Type B pancreatic cell (in vitro differentiated cells): Measurements from ENCODE around the gene TOMM20. TPM values are rescaled to one million over a fixed set of nuclear protein-coding genes. Genes with fewer than 3 reads are reported as not detected.

Source experiments
- DNase-seq: peaks from one replicate; pipeline ENCODE4 v3.0.0; 2021; ENCODE audit warnings: mixed read lengths; ENCODE audit not compliant: unreplicated experiment; ENCODE audit errors: extremely low spot score
- H3K27ac Mint-ChIP-seq: 2 replicates; pipeline ENCODE4 v1.8.0; 2021; ENCODE audit warnings: mild to moderate bottlenecking, mixed read lengths
- H3K27me3 Mint-ChIP-seq: 2 replicates; pipeline ENCODE4 v1.8.0; 2021; ENCODE audit warnings: mixed read lengths
- H3K36me3 Mint-ChIP-seq: 2 replicates; pipeline ENCODE4 v1.8.0; 2021; ENCODE audit warnings: mixed read lengths
- H3K4me1 Mint-ChIP-seq: one replicate; pipeline ENCODE4 v1.8.0; 2021; ENCODE audit warnings: mixed read lengths; ENCODE audit not compliant: unreplicated experiment
- H3K4me3 Mint-ChIP-seq: 2 replicates; pipeline ENCODE4 v1.8.0; 2021; ENCODE audit warnings: mild to moderate bottlenecking, mixed read lengths
- H3K9me3 Mint-ChIP-seq: 2 replicates; pipeline ENCODE4 v1.8.0; 2021; ENCODE audit warnings: mixed read lengths
- total RNA-seq: library from RNA; stranded (reverse); gene quantifications from 2 replicates; pipeline ENCODE4 v1.2.1, GENCODE V29; 2021; ENCODE audit warnings: low replicate concordance
- TF ChIP-seq, protein P1 (sequence below): fragments of 200-600 bp; sonication (generic); conservative IDR thresholded peaks from 2 replicates; pipeline ENCODE4 v1.5.0; 2021; ENCODE audit warnings: antibody characterized with exemption, mild to moderate bottlenecking

TOMM20 gene
- total RNA-seq, 1 donor from 2014 or later = 119 TPM

DNA sequence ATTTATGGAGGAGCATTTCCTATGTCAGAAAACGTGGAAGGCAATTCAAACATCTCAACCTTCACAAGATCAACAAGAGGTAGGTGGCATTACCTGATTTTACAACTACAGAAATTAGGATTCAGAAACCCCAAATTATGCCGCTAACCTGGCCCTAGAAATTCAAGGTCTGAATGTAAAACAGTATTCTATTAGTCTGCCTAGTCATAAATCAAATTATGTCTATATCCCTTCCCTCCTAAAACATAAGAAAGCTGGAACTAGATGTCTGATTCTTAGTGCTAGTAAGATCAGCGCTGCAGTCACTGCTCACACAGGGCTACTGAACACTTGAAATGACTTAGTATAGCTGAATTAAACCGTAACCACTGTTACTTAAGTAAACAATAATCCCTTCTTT is 1.4 kb downstream of the TOMM20 start:
- no peak for DNase-seq
- Mint-ChIP-seq H3K36me3 (peaks cover 10% of the 10 kb centered on the region), H3K27ac (peak overlapping the region; percentile 96), H3K9me3 (no peaks in the 10 kb centered on the region), H3K27me3 (no peaks in the 10 kb centered on the region), H3K4me1 (peaks cover 30% of the 10 kb centered on the region), H3K4me3 (peak overlapping the region; percentile 97)
- TF ChIP-seq, protein P1, sequence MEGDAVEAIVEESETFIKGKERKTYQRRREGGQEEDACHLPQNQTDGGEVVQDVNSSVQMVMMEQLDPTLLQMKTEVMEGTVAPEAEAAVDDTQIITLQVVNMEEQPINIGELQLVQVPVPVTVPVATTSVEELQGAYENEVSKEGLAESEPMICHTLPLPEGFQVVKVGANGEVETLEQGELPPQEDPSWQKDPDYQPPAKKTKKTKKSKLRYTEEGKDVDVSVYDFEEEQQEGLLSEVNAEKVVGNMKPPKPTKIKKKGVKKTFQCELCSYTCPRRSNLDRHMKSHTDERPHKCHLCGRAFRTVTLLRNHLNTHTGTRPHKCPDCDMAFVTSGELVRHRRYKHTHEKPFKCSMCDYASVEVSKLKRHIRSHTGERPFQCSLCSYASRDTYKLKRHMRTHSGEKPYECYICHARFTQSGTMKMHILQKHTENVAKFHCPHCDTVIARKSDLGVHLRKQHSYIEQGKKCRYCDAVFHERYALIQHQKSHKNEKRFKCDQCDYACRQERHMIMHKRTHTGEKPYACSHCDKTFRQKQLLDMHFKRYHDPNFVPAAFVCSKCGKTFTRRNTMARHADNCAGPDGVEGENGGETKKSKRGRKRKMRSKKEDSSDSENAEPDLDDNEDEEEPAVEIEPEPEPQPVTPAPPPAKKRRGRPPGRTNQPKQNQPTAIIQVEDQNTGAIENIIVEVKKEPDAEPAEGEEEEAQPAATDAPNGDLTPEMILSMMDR = no peak

GRCh38 chr1:235124665-235125064 is 4.0 kb downstream of the TOMM20 start:
- no peak for DNase-seq
- H3K27ac Mint-ChIP-seq = no peak overlapping the region
- H3K36me3 Mint-ChIP-seq = peaks cover 12% of the 10 kb centered on the region
- H3K27me3 Mint-ChIP-seq = no peaks in the 10 kb centered on the region
- H3K4me1 Mint-ChIP-seq = peaks cover 27% of the 10 kb centered on the region
- H3K4me3 Mint-ChIP-seq = peak overlapping the region; percentile 46
- H3K9me3 Mint-ChIP-seq = no peaks in the 10 kb centered on the region
- TF ChIP-seq, protein P1 = no peak

- H3K27me3 Mint-ChIP-seq = no peaks in the 10 kb centered on the region
- peaks cover 17% of the 10 kb centered on the region for H3K36me3 Mint-ChIP-seq
- peaks cover 25% of the 10 kb centered on the region for H3K4me1 Mint-ChIP-seq
- TF ChIP-seq, protein P1 = no peak
- peak overlapping the region; percentile 46 for H3K4me3 Mint-ChIP-seq
- H3K27ac Mint-ChIP-seq = no peak overlapping the region
- no peak for DNase-seq
- no peaks in the 10 kb centered on the region for H3K9me3 Mint-ChIP-seq
Observed at GRCh38 chr1:235124111-235124510, 4.5 kb downstream of the TOMM20 start.

GRCh38 chr1:235122348-235122747 is 6.3 kb downstream of the TOMM20 start:
- DNase-seq = no peak
- Mint-ChIP-seq H3K27me3 (no peaks in the 10 kb centered on the region), H3K27ac (no peak overlapping the region), H3K36me3 (peaks cover 29% of the 10 kb centered on the region), H3K4me3 (no peak overlapping the region), H3K9me3 (no peaks in the 10 kb centered on the region), H3K4me1 (peaks cover 21% of the 10 kb centered on the region)
- TF ChIP-seq, protein P1 = no peak

DNA sequence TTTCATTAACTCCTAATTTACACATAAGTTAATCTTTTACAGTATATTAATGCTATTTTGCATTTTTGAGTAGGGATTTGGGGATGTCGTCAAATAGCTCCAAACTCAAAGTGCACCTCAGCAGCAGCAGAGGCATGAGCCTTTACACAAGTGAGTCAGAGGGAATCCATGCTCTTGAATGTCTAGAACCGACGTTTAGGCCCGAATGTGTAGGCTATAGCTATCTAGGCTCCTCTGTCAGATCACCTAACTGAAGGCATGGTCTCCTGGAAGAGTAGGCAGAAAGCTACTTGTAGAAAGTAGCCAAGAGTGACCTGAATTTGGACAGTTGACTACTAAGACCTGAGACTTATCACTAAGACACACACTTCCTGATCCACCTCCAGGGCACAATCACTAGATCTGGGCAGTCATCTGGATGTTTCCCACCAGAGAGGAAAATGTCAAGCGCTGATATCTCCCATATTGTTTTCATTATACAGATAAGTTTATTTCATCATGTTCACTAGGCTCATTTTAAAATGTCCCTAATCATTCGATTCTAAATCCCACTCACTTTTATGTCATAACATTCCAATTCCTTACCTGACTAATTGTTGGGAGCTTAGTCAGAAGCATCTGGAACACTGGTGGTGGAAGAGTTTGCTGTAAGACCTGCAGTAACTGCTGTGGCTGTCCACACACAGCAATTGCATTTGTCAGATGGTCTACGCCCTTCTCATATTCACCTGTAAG is 15.3 kb downstream of the TOMM20 start:
- DNase-seq = no peak
- Mint-ChIP-seq H3K4me1 (no peaks in the 10 kb centered on the region), H3K27ac (no peak overlapping the region), H3K9me3 (no peaks in the 10 kb centered on the region), H3K4me3 (no peak overlapping the region), H3K36me3 (peaks cover 42% of the 10 kb centered on the region), H3K27me3 (no peaks in the 10 kb centered on the region)
- TF ChIP-seq, protein P1 = no peak
